HepG2 (cell line): Measurements from ENCODE around the gene FILIP1.

Experiments used
- GABPA ChIP-seq, 2 experiments: IDR thresholded peaks; 2 replicates each; pipeline ENCODE4 v1.6.1; 2011 to 2016; ENCODE audit warnings: low read depth in 2 of 2, low read length in 1 of 2, missing biosample characterization in 1 of 2, missing genetic modification characterization in 1 of 2
- LCORL ChIP-seq, 2 experiments: fragments of 450-650 bp in 1 of 2; sonication (generic) in 1 of 2; formaldehyde crosslinking in 1 of 2; IDR thresholded peaks; 2 replicates each; pipeline versions ENCODE4 v1.5.0 to v1.6.1; 2017 to 2020; ENCODE audit warnings: antibody characterized with exemption in 1 of 2, missing genetic modification reagents in 1 of 2
- POLR2AphosphoS5 ChIP-seq: IDR thresholded peaks from 2 replicates; pipeline ENCODE4 v1.6.1; 2012; ENCODE audit warnings: low read depth, low read length
- RAD21 ChIP-seq: fragments of 450-650 bp; formaldehyde crosslinking; IDR thresholded peaks from 2 replicates; pipeline ENCODE4 v1.5.0; 2020; ENCODE audit warnings: mild to moderate bottlenecking
- RNF2 ChIP-seq: fragments of 450-650 bp; conservative IDR thresholded peaks from 2 replicates; pipeline ENCODE4 v1.6.1; 2016; ENCODE audit warnings: low read depth
- ZNF101 ChIP-seq: sonication (generic); formaldehyde crosslinking; IDR thresholded peaks from 2 replicates; pipeline ENCODE4 v1.4.0; 2020; ENCODE audit warnings: mild to moderate bottlenecking, low read depth, missing genetic modification reagents, borderline replicate concordance
- TF ChIP-seq, protein P1 (sequence below): IDR thresholded peaks from 2 replicates; pipeline ENCODE4 v1.6.1; 2016
- TF ChIP-seq, protein P2 (sequence below): IDR thresholded peaks from 2 replicates; pipeline ENCODE4 v1.6.1; 2012; ENCODE audit warnings: low read depth, low read length, improper control_type of control experiment
- TF ChIP-seq, protein P3 (sequence below): sonication (generic); formaldehyde crosslinking; IDR thresholded peaks from 2 replicates; pipeline ENCODE4 v1.5.1; 2020; ENCODE audit warnings: mild to moderate bottlenecking, missing genetic modification reagents, moderate library complexity
- TF ChIP-seq, protein P4 (sequence below): sonication (generic); formaldehyde crosslinking; IDR thresholded peaks from 2 replicates; pipeline ENCODE4 v1.4.0; 2020; ENCODE audit warnings: mild to moderate bottlenecking, missing genetic modification reagents, borderline replicate concordance

DNA sequence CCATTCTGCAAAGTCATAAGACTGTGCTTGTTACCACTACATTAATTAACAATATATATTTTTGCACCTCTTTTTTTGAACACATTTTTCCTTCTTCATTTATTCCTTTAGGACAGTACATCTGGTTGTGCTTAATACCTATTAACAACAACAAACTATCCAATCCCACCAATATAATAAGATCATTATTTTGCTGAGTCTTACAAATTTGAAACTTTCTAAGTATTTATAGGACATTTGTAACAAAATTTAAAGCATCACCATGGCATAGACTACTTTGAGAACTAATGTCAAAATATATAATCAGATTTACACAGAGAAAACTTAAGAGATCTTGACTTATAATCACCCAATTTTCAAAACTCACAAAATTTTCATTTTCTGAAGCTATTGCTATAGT is 47.9 kb downstream of the FILIP1 start:
- TF ChIP-seq POLR2AphosphoS5 = no peak
- TF ChIP-seq RNF2 = no peak
- TF ChIP-seq LCORL (IDR thresholded peaks at IDR 0.05) = no peak
- no peak for TF ChIP-seq LCORL (CRISPR knock-in tag; IDR thresholded peaks at IDR 0.05)
- TF ChIP-seq, protein P1, sequence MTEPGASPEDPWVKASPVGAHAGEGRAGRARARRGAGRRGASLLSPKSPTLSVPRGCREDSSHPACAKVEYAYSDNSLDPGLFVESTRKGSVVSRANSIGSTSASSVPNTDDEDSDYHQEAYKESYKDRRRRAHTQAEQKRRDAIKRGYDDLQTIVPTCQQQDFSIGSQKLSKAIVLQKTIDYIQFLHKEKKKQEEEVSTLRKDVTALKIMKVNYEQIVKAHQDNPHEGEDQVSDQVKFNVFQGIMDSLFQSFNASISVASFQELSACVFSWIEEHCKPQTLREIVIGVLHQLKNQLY (CRISPR knock-in tag) = no peak
- TF ChIP-seq, protein P2, sequence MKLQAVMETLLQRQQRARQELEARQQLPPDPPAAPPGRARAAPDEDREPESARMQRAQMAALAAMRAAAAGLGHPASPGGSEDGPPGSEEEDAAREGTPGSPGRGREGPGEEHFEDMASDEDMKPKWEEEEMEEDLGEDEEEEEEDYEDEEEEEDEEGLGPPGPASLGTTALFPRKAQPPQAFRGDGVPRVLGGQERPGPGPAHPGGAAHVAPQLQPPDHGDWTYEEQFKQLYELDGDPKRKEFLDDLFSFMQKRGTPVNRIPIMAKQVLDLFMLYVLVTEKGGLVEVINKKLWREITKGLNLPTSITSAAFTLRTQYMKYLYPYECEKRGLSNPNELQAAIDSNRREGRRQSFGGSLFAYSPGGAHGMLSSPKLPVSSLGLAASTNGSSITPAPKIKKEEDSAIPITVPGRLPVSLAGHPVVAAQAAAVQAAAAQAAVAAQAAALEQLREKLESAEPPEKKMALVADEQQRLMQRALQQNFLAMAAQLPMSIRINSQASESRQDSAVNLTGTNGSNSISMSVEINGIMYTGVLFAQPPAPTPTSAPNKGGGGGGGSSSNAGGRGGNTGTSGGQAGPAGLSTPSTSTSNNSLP = no peak
- no peak for TF ChIP-seq ZNF101 (CRISPR knock-in tag)
- TF ChIP-seq, protein P3, sequence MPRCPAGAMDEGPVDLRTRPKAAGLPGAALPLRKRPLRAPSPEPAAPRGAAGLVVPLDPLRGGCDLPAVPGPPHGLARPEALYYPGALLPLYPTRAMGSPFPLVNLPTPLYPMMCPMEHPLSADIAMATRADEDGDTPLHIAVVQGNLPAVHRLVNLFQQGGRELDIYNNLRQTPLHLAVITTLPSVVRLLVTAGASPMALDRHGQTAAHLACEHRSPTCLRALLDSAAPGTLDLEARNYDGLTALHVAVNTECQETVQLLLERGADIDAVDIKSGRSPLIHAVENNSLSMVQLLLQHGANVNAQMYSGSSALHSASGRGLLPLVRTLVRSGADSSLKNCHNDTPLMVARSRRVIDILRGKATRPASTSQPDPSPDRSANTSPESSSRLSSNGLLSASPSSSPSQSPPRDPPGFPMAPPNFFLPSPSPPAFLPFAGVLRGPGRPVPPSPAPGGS = no peak
- no peak for TF ChIP-seq RAD21 (CRISPR knock-in tag)
- TF ChIP-seq GABPA (IDR thresholded peaks at IDR 0.05; ENCODE audit: low read depth, low read length) = no peak
- no peak for TF ChIP-seq GABPA (CRISPR knock-in tag; IDR thresholded peaks at IDR 0.05; ENCODE audit: low read depth)
- TF ChIP-seq, protein P4, sequence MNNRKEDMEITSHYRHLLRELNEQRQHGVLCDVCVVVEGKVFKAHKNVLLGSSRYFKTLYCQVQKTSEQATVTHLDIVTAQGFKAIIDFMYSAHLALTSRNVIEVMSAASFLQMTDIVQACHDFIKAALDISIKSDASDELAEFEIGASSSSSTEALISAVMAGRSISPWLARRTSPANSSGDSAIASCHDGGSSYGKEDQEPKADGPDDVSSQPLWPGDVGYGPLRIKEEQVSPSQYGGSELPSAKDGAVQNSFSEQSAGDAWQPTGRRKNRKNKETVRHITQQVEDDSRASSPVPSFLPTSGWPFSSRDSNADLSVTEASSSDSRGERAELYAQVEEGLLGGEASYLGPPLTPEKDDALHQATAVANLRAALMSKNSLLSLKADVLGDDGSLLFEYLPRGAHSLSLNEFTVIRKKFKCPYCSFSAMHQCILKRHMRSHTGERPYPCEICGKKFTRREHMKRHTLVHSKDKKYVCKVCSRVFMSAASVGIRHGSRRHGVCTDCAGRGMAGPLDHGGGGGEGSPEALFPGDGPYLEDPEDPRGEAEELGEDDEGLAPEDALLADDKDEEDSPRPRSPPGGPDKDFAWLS (CRISPR knock-in tag) = no peak
